ENCODE measurements around the gene CYP2W1.
A peak's percentile ranks its signal among the peaks of the same experiment; 100 is the strongest.

Gene CYP2W1

DNA sequence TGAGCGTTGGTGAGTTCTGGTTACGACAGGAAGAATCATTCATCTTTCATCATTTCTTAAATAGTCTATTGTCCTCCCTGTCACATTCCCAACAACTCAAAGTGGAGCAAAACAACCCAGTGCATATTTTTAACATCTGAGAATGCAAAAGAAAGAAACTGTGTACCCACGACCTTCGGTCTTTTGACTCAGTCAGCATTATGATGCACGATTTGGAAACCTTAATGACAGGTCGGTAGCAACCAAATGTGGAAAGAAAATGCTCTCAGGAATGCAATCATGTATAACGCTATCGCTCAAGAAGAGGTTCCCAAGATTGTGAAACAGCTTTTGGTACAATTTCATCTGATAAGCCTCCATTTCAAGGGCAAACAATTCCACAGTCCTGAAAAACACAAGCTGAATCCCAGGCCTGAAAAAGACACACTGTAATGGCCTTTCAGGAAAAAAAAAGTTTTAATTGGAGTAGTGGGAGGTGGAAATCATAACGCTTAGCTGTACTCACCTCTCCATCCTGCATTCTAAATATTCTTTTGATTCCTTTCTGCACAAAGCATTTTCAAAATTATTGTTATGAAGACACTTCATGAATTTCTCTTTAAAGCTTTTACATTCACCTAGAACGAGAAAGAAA, 10.2 kb upstream of the CYP2W1 start:
- no peak overlapping the region for H4K8ac ChIP-seq (ENCODE audit: low read depth, low read length)
- peak in 1 of 2 donors; percentile 31 for DNase-seq
- H2AFZ ChIP-seq (ENCODE audit: insufficient read depth, low read length, poor library complexity) = no peak overlapping the region
- no peak overlapping the region for H2AK5ac ChIP-seq (ENCODE audit: low read length)
- peaks cover 9% of the 10 kb centered on the region for H3K79me2 ChIP-seq (ENCODE audit: control insufficient read depth, insufficient read depth, low read length, poor library complexity)
- no CpG with 5 or more reads among the region's 10 CpGs for WGBS (ENCODE audit: extremely low coverage, insufficient coverage, insufficient read length)
- H3K4me1 ChIP-seq (ENCODE audit: control insufficient read depth in 1 of 2, insufficient read depth in 2 of 2, low read length in 2 of 2) = peaks cover 5 to 6% of the 10 kb centered on the region in 2 experiments
- no peak overlapping the region for H2BK12ac ChIP-seq (ENCODE audit: low read length)
- no peak overlapping the region for H3K18ac ChIP-seq (ENCODE audit: low read length)
- H2BK120ac ChIP-seq (ENCODE audit: insufficient read depth, low read length, poor library complexity) = no peak overlapping the region
- no peak overlapping the region for H3K4me3 ChIP-seq (ENCODE audit: low read depth, low read length)
- no peak overlapping the region for H3K4ac ChIP-seq (ENCODE audit: low read depth, low read length)
- no peaks in the 10 kb centered on the region for H3K9me3 ChIP-seq (ENCODE audit: insufficient read depth, low read depth, low read length)
- no peak overlapping the region for H3K4me2 ChIP-seq (ENCODE audit: low read length)
- H4K12ac ChIP-seq (ENCODE audit: low read depth, low read length) = no peak overlapping the region
- no peak overlapping the region for H3K27ac ChIP-seq (ENCODE audit: low read depth, low read length)
- H3K9ac ChIP-seq (ENCODE audit: low read length) = no peak overlapping the region
- H2BK5ac ChIP-seq (ENCODE audit: low read depth, low read length, poor library complexity) = no peak overlapping the region
- H4K91ac ChIP-seq (ENCODE audit: low read depth, low read length) = no peak overlapping the region
- H3K79me1 ChIP-seq (ENCODE audit: low read length) = peaks cover 8% of the 10 kb centered on the region
- H3K14ac ChIP-seq (ENCODE audit: low read length) = no peak overlapping the region
- H3K27me3 ChIP-seq (ENCODE audit: insufficient read depth, low read length) = no peaks in the 10 kb centered on the region
- no peak overlapping the region for H3K23ac ChIP-seq (ENCODE audit: low read length)
- peaks cover 36 to 43% of the 10 kb centered on the region in 2 experiments for H3K36me3 ChIP-seq (ENCODE audit: control insufficient read depth in 1 of 2, insufficient read depth in 2 of 2, low read length in 2 of 2)

DNA sequence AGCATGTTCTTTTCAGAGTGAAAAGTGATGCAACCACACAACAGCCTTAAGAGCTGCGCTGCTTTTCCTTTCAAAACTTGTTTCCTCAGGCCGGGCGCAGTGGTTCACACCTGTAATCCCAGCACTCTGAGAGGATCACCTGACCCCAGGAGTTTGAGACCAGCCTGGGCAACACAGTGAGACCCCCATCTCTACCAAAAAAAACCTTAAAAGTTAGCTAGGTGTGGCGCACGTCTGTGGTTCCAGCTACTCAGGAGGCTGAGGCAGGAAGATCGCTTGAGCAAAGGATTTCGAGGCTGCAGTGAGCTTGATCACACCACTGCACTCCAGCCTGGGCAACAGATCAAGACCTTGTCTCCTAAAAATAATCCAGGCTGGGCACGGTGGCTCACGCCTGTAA, 9.7 kb upstream of the CYP2W1 start:
- Histone ChIP-seq H3K4me3 (ENCODE audit: low read depth, low read length) (no peak overlapping the region), H4K12ac (ENCODE audit: low read depth, low read length) (no peak overlapping the region), H2AK5ac (ENCODE audit: low read length) (no peak overlapping the region), H3K79me2 (ENCODE audit: control insufficient read depth, insufficient read depth, low read length, poor library complexity) (peaks cover 9% of the 10 kb centered on the region), H3K23ac (ENCODE audit: low read length) (no peak overlapping the region), H2AFZ (ENCODE audit: insufficient read depth, low read length, poor library complexity) (no peak overlapping the region), H3K4ac (ENCODE audit: low read depth, low read length) (no peak overlapping the region), H3K14ac (ENCODE audit: low read length) (no peak overlapping the region), H4K8ac (ENCODE audit: low read depth, low read length) (no peak overlapping the region), H3K36me3 (ENCODE audit: control insufficient read depth in 1 of 2, insufficient read depth in 2 of 2, low read length in 2 of 2) (peaks cover 31 to 38% of the 10 kb centered on the region in 2 experiments), H3K18ac (ENCODE audit: low read length) (no peak overlapping the region), H2BK12ac (ENCODE audit: low read length) (no peak overlapping the region), H3K9ac (ENCODE audit: low read length) (no peak overlapping the region), H3K79me1 (ENCODE audit: low read length) (peaks cover 8% of the 10 kb centered on the region), H3K27ac (ENCODE audit: low read depth, low read length) (no peak overlapping the region), H2BK5ac (ENCODE audit: low read depth, low read length, poor library complexity) (no peak overlapping the region), H3K9me3 (ENCODE audit: insufficient read depth, low read depth, low read length) (no peaks in the 10 kb centered on the region), H3K4me1 (ENCODE audit: control insufficient read depth in 1 of 2, insufficient read depth in 2 of 2, low read length in 2 of 2) (peaks cover 5 to 6% of the 10 kb centered on the region in 2 experiments), H4K91ac (ENCODE audit: low read depth, low read length) (no peak overlapping the region), H3K4me2 (ENCODE audit: low read length) (no peak overlapping the region), H2BK120ac (ENCODE audit: insufficient read depth, low read length, poor library complexity) (no peak overlapping the region), H3K27me3 (ENCODE audit: insufficient read depth, low read length) (no peaks in the 10 kb centered on the region)
- no CpG with 5 or more reads among the region's 9 CpGs for WGBS (ENCODE audit: extremely low coverage, insufficient coverage, insufficient read length)
- DNase-seq = no peak

DNA sequence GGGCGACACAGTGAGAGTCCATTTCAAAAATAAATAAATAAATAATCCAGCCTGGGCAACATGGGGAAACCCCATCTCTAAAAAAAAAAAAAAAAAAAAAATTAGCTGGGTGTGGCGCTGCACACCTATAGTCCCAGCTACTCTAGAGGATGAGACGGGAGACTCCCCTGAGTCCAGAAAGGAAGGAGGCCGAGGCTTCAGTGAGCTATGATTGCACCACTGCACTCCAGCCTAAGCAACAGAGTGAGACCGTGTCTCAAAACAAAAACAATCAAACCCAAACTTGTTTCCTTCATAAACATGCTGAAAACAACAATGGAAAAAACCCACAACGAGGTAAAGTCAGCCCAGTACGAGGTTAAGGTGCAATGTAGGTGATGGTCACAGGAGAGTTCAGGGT, 8.8 kb upstream of the CYP2W1 start:
- Histone ChIP-seq H3K4ac (ENCODE audit: low read depth, low read length) (peak overlapping the region; percentile 80), H4K91ac (ENCODE audit: low read depth, low read length) (no peak overlapping the region), H3K4me2 (ENCODE audit: low read length) (peak overlapping the region; percentile 72), H3K14ac (ENCODE audit: low read length) (no peak overlapping the region), H2AFZ (ENCODE audit: insufficient read depth, low read length, poor library complexity) (no peak overlapping the region), H3K4me3 (ENCODE audit: low read depth, low read length) (no peak overlapping the region), H3K18ac (ENCODE audit: low read length) (no peak overlapping the region), H2BK120ac (ENCODE audit: insufficient read depth, low read length, poor library complexity) (no peak overlapping the region), H3K9ac (ENCODE audit: low read length) (no peak overlapping the region), H3K36me3 (ENCODE audit: control insufficient read depth in 1 of 2, insufficient read depth in 2 of 2, low read length in 2 of 2) (peaks cover 25 to 31% of the 10 kb centered on the region in 2 experiments), H2AK5ac (ENCODE audit: low read length) (no peak overlapping the region), H3K79me1 (ENCODE audit: low read length) (peaks cover 8% of the 10 kb centered on the region), H2BK12ac (ENCODE audit: low read length) (no peak overlapping the region), H2BK5ac (ENCODE audit: low read depth, low read length, poor library complexity) (no peak overlapping the region), H4K12ac (ENCODE audit: low read depth, low read length) (no peak overlapping the region), H3K23ac (ENCODE audit: low read length) (no peak overlapping the region), H3K79me2 (ENCODE audit: control insufficient read depth, insufficient read depth, low read length, poor library complexity) (peaks cover 9% of the 10 kb centered on the region), H3K27me3 (ENCODE audit: insufficient read depth, low read length) (no peaks in the 10 kb centered on the region), H3K4me1 (ENCODE audit: control insufficient read depth in 1 of 2, insufficient read depth in 2 of 2, low read length in 2 of 2) (peaks cover 5 to 6% of the 10 kb centered on the region in 2 experiments), H3K27ac (ENCODE audit: low read depth, low read length) (no peak overlapping the region), H3K9me3 (ENCODE audit: insufficient read depth, low read depth, low read length) (peaks cover 3% of the 10 kb centered on the region), H4K8ac (ENCODE audit: low read depth, low read length) (no peak overlapping the region)
- WGBS (ENCODE audit: extremely low coverage, insufficient coverage, insufficient read length) = no CpG with 5 or more reads among the region's 7 CpGs
- DNase-seq = peak in 1 of 2 donors; percentile 40

DNA sequence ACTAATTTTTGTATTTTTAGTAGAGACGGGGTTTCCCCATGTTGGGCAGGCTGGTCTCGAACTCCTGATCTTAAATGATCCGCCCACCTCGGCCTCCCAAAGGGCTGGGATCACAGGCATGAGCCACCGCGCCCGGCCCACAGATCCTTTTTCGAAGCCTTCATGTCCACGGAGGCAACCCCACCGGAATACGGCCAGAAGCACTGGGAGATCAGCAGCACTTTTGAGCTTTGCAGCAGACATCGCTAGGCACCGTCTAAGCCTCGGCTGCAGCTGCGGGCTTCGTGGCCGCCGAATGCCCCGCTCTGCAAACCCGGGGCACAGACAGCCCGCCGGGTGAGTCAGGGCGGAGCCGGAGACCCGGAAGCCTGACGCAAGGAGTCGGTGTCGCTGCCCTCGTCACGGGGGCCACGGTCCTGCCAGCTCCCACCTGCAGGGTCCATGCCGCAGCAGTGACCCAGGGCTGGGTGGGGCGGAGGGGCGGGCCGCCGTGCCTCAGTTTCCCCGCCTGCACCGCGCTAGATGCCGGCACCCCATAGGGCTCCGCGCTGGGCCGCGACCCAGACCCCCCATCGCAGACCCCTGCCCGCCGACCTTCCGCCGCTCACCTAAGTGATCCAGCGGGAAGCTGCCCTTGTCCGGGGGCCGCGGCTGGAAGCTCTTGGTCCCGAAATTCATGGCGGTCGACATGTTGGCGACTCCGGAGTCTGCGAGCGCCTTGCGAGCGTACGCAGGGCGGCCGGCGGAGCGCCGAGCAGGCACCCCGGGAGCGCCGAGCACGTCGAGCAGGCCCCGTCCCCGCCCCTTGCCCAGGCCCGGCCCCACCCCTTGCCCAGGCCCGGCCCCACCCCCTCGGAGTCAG, 7.9 kb upstream of the CYP2W1 start, which contains the start of gene COX19:
Gene COX19, minus strand, starts transcription at position 730 of the 862 bp plus-strand sequence. Its CDS starts 40 bp downstream, at position 690.
- Histone ChIP-seq H2BK120ac (ENCODE audit: insufficient read depth, low read length, poor library complexity) (peak within 1 kb of the TSS; percentile 81), H3K4me3 (ENCODE audit: low read depth, low read length) (peak within 1 kb of the TSS; percentile 99), H2AK5ac (ENCODE audit: low read length) (peak within 1 kb of the TSS; percentile 57), H2BK12ac (ENCODE audit: low read length) (peak within 1 kb of the TSS; percentile 41), H3K23ac (ENCODE audit: low read length) (no peak within 1 kb of the TSS), H4K8ac (ENCODE audit: low read depth, low read length) (peak within 1 kb of the TSS; percentile 95), H3K79me1 (ENCODE audit: low read length) (peaks cover 8% of the 10 kb centered on the region), H4K12ac (ENCODE audit: low read depth, low read length) (peak within 1 kb of the TSS; percentile 92), H3K14ac (ENCODE audit: low read length) (peak within 1 kb of the TSS; percentile 90), H3K18ac (ENCODE audit: low read length) (peak within 1 kb of the TSS; percentile 95), H3K4ac (ENCODE audit: low read depth, low read length) (peak within 1 kb of the TSS; percentile 95), H3K36me3 (ENCODE audit: control insufficient read depth in 1 of 2, insufficient read depth in 2 of 2, low read length in 2 of 2) (peaks cover 17 to 22% of the 10 kb centered on the region in 2 experiments), H4K91ac (ENCODE audit: low read depth, low read length) (peak within 1 kb of the TSS; percentile 95), H3K27me3 (ENCODE audit: insufficient read depth, low read length) (no peaks in the 10 kb centered on the region), H3K9ac (ENCODE audit: low read length) (peak within 1 kb of the TSS; percentile 94), H3K79me2 (ENCODE audit: control insufficient read depth, insufficient read depth, low read length, poor library complexity) (peaks cover 9% of the 10 kb centered on the region), H3K27ac (ENCODE audit: low read depth, low read length) (peak within 1 kb of the TSS; percentile 70), H2BK5ac (ENCODE audit: low read depth, low read length, poor library complexity) (peak within 1 kb of the TSS; percentile 78), H3K4me1 (ENCODE audit: control insufficient read depth in 1 of 2, insufficient read depth in 2 of 2, low read length in 2 of 2) (peaks cover 5 to 6% of the 10 kb centered on the region in 2 experiments), H3K9me3 (ENCODE audit: insufficient read depth, low read depth, low read length) (peaks cover 3% of the 10 kb centered on the region), H3K4me2 (ENCODE audit: low read length) (peak within 1 kb of the TSS; percentile 72), H2AFZ (ENCODE audit: insufficient read depth, low read length, poor library complexity) (peak within 1 kb of the TSS; percentile 98)
- DNase-seq = peak; percentile 81 to 88
- no CpG with 5 or more reads among the region's 78 CpGs for WGBS (ENCODE audit: extremely low coverage, insufficient coverage, insufficient read length)
